Right lobe of liver (tissue), 4 donors: Measurements from ENCODE around the gene NRXN3.

Experiments
- CTCF ChIP-seq, 4 donors: fragments of 200-600 bp in 3 of 4; fragments of 450-650 bp in 1 of 4; IDR thresholded peaks; one replicate each; pipeline versions ENCODE4 v1.5.1 to v1.8.0; 2016 to 2022; ENCODE audit warnings: antibody characterized with exemption in 4 of 4, mild to moderate bottlenecking in 2 of 4
- POLR2A ChIP-seq: fragments of 450-650 bp; IDR thresholded peaks from one replicate; pipeline ENCODE4 v1.6.1; 2017; ENCODE audit warnings: antibody characterized with exemption, mild to moderate bottlenecking
- donor health status: DM: no; HTN: no; CAD: no.
- donor health status: DM: no; HTN: no; CAD: no.
- donor health status: DM: no; HTN: yes; CAD: no.

GRCh38 chr14:79842270-79842669 lies 1672.1 kb downstream of the NRXN3 start:
- TF ChIP-seq POLR2A: no peak
- TF ChIP-seq CTCF (IDR thresholded peaks at IDR 0.05): no peak
